Measurements from ENCODE around the gene BPIFB1.

BPIFB1 gene

GRCh38 chr20:33322456-33322855 lies 39.4 kb downstream of the BPIFB1 start:
- H3K4me3 ChIP-seq (ENCODE audit: low read depth, low read length), result no peak overlapping the region
- no peak for TF ChIP-seq CTCF (IDR thresholded peaks at IDR 0.05; ENCODE audit: low read depth, low read length, missing control alignments)
- DNase-seq (ENCODE audit: low read depth), result no peak
- in situ Hi-C loops (cut with HindIII; ENCODE audit: low sequenced_read_pairs), result no loop called here

- H3K4me3 ChIP-seq (ENCODE audit: low read depth, low read length), result no peak overlapping the region
- in situ Hi-C loops (cut with HindIII; ENCODE audit: low sequenced_read_pairs), result no loop called here
- no peak for DNase-seq (ENCODE audit: low read depth)
- TF ChIP-seq CTCF (IDR thresholded peaks at IDR 0.05; ENCODE audit: low read depth, low read length, missing control alignments), result no peak
These were observed 40.2 kb downstream of the BPIFB1 start for GRCh38 chr20:33323236-33323635.

- DNase-seq (ENCODE audit: low read depth), result no peak
- in situ Hi-C loops (cut with HindIII; ENCODE audit: low sequenced_read_pairs), result no loop called here
- no peak for TF ChIP-seq CTCF (IDR thresholded peaks at IDR 0.05; ENCODE audit: low read depth, low read length, missing control alignments)
- no peak overlapping the region for H3K4me3 ChIP-seq (ENCODE audit: low read depth, low read length)
These were observed 42.3 kb downstream of the BPIFB1 start for GRCh38 chr20:33325350-33325749.

GRCh38 chr20:33328157-33329137 lies 45.4 kb downstream of the BPIFB1 start:
- DNase-seq (ENCODE audit: low read depth), result no peak
- in situ Hi-C loops (cut with HindIII; ENCODE audit: low sequenced_read_pairs), result no loop called here
- H3K4me3 ChIP-seq (ENCODE audit: low read depth, low read length), result no peak overlapping the region
- no peak for TF ChIP-seq CTCF (IDR thresholded peaks at IDR 0.05; ENCODE audit: low read depth, low read length, missing control alignments)

GRCh38 chr20:33332905-33333456 lies 50.0 kb downstream of the BPIFB1 start:
- no peak for TF ChIP-seq CTCF (IDR thresholded peaks at IDR 0.05; ENCODE audit: low read depth, low read length, missing control alignments)
- H3K4me3 ChIP-seq (ENCODE audit: low read depth, low read length), result no peak overlapping the region
- DNase-seq (ENCODE audit: low read depth), result no peak
- in situ Hi-C loops (cut with HindIII; ENCODE audit: low sequenced_read_pairs), result no loop called here

- in situ Hi-C loops (cut with HindIII; ENCODE audit: low sequenced_read_pairs), result no loop called here
- H3K4me3 ChIP-seq (ENCODE audit: low read depth, low read length), result no peak overlapping the region
- DNase-seq (ENCODE audit: low read depth), result no peak
- no peak for TF ChIP-seq CTCF (IDR thresholded peaks at IDR 0.05; ENCODE audit: low read depth, low read length, missing control alignments)
These were observed 50.6 kb downstream of the BPIFB1 start for GRCh38 chr20:33333616-33334015.
